Measurements from ENCODE around the gene ARHGAP15.

Gene ARHGAP15

GRCh38 chr2:143522699-143523098 is 393.5 kb downstream of the ARHGAP15 start:
- no peak overlapping the region for H3K27ac Mint-ChIP-seq
- no peak for TF ChIP-seq CTCF (IDR thresholded peaks at IDR 0.05)
- no peaks in the 10 kb centered on the region for H3K9me3 Mint-ChIP-seq
- no peak overlapping the region for H3K4me3 Mint-ChIP-seq
- no peaks in the 10 kb centered on the region for H3K27me3 Mint-ChIP-seq (ENCODE audit: low read depth, poor library complexity)
- no peak for DNase-seq
- H3K36me3 Mint-ChIP-seq (ENCODE audit: low read depth): no peaks in the 10 kb centered on the region
- peaks cover 21% of the 10 kb centered on the region for H3K4me1 Mint-ChIP-seq

- Mint-ChIP-seq H3K36me3 (ENCODE audit: low read depth) (no peaks in the 10 kb centered on the region), H3K27me3 (ENCODE audit: low read depth, poor library complexity) (no peaks in the 10 kb centered on the region), H3K4me1 (peaks cover 21% of the 10 kb centered on the region), H3K9me3 (no peaks in the 10 kb centered on the region), H3K27ac (no peak overlapping the region), H3K4me3 (no peak overlapping the region)
- DNase-seq: no peak
- TF ChIP-seq CTCF (IDR thresholded peaks at IDR 0.05): no peak
Measured at GRCh38 chr2:143524119-143524553, 394.9 kb downstream of the ARHGAP15 start.

- no peak for TF ChIP-seq CTCF (IDR thresholded peaks at IDR 0.05)
- Mint-ChIP-seq H3K36me3 (ENCODE audit: low read depth) (no peaks in the 10 kb centered on the region), H3K9me3 (no peaks in the 10 kb centered on the region), H3K27ac (no peak overlapping the region), H3K4me1 (peaks cover 21% of the 10 kb centered on the region), H3K27me3 (ENCODE audit: low read depth, poor library complexity) (no peaks in the 10 kb centered on the region), H3K4me3 (no peak overlapping the region)
- no peak for DNase-seq
Measured at GRCh38 chr2:143524559-143525401, 395.6 kb downstream of the ARHGAP15 start.

GRCh38 chr2:143525402-143525860 is 396.2 kb downstream of the ARHGAP15 start:
- H3K27ac Mint-ChIP-seq: peak overlapping the region; percentile 55
- no peak overlapping the region for H3K4me3 Mint-ChIP-seq
- no peak for DNase-seq
- no peaks in the 10 kb centered on the region for H3K27me3 Mint-ChIP-seq (ENCODE audit: low read depth, poor library complexity)
- no peaks in the 10 kb centered on the region for H3K9me3 Mint-ChIP-seq
- no peaks in the 10 kb centered on the region for H3K36me3 Mint-ChIP-seq (ENCODE audit: low read depth)
- H3K4me1 Mint-ChIP-seq: peaks cover 21% of the 10 kb centered on the region
- TF ChIP-seq CTCF (IDR thresholded peaks at IDR 0.05): no peak

GRCh38 chr2:143526498-143526897 is 397.3 kb downstream of the ARHGAP15 start:
- Mint-ChIP-seq H3K4me1 (peaks cover 21% of the 10 kb centered on the region), H3K9me3 (no peaks in the 10 kb centered on the region), H3K36me3 (ENCODE audit: low read depth) (no peaks in the 10 kb centered on the region), H3K27ac (no peak overlapping the region), H3K27me3 (ENCODE audit: low read depth, poor library complexity) (no peaks in the 10 kb centered on the region), H3K4me3 (no peak overlapping the region)
- DNase-seq: no peak
- TF ChIP-seq CTCF (IDR thresholded peaks at IDR 0.05): no peak

GRCh38 chr2:143528021-143528420 is 398.8 kb downstream of the ARHGAP15 start:
- TF ChIP-seq CTCF (IDR thresholded peaks at IDR 0.05): no peak
- Mint-ChIP-seq H3K4me3 (no peak overlapping the region), H3K36me3 (ENCODE audit: low read depth) (no peaks in the 10 kb centered on the region), H3K4me1 (peaks cover 21% of the 10 kb centered on the region), H3K27ac (no peak overlapping the region), H3K9me3 (no peaks in the 10 kb centered on the region), H3K27me3 (ENCODE audit: low read depth, poor library complexity) (no peaks in the 10 kb centered on the region)
- DNase-seq: no peak
